ENCODE results near the gene PLEKHM3.

DNA sequence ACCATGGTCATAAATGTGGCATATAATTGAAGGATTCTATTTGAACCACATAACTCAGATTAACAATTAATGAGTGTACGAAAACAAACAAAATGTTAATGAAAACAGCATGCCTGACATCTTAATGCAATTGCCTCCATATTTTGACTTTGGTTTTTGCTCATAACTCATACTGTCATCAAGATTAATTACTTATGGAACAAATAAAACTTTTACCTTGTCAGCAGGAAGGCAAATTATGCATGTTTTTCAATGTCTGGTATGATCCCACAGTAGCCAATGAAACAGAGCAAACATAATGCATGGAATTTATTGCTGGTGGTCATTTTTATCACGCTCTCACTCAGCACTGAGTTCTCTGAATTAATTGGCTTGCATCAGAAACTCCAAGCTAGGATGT is 5.1 kb downstream of the PLEKHM3 start:
- TF ChIP-seq SIN3A (IDR thresholded peaks at IDR 0.05; ENCODE audit: borderline replicate concordance, insufficient read depth, low read depth, low read length) = no peak
- TF ChIP-seq CTCF (IDR thresholded peaks at IDR 0.05) = no peak
- TF ChIP-seq, protein P1, sequence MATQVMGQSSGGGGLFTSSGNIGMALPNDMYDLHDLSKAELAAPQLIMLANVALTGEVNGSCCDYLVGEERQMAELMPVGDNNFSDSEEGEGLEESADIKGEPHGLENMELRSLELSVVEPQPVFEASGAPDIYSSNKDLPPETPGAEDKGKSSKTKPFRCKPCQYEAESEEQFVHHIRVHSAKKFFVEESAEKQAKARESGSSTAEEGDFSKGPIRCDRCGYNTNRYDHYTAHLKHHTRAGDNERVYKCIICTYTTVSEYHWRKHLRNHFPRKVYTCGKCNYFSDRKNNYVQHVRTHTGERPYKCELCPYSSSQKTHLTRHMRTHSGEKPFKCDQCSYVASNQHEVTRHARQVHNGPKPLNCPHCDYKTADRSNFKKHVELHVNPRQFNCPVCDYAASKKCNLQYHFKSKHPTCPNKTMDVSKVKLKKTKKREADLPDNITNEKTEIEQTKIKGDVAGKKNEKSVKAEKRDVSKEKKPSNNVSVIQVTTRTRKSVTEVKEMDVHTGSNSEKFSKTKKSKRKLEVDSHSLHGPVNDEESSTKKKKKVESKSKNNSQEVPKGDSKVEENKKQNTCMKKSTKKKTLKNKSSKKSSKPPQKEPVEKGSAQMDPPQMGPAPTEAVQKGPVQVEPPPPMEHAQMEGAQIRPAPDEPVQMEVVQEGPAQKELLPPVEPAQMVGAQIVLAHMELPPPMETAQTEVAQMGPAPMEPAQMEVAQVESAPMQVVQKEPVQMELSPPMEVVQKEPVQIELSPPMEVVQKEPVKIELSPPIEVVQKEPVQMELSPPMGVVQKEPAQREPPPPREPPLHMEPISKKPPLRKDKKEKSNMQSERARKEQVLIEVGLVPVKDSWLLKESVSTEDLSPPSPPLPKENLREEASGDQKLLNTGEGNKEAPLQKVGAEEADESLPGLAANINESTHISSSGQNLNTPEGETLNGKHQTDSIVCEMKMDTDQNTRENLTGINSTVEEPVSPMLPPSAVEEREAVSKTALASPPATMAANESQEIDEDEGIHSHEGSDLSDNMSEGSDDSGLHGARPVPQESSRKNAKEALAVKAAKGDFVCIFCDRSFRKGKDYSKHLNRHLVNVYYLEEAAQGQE (IDR thresholded peaks at IDR 0.05; ENCODE audit: insufficient read depth in 1 of 2, low read depth in 2 of 2, low read length in 1 of 2) = no peak
- TF ChIP-seq POLR2AphosphoS5 (IDR thresholded peaks at IDR 0.05; ENCODE audit: low read depth, low read length) = no peak

All from Panc1 (cell line).